HEK293 (cell line): Measurements from ENCODE around the gene HBA1.
"Not testable (repeated sequence)": the region's sequence is repeated elsewhere in the genome, so short reads cannot be mapped to it uniquely, and the experiment has no call there.

Experiments used
- CTCF ChIP-seq: fragments of 450-650 bp; formaldehyde crosslinking; IDR thresholded peaks from 2 replicates; pipeline ENCODE4 v1.5.1; 2016; ENCODE audit warnings: missing biosample characterization, missing genetic modification characterization
- INSM2 ChIP-seq: fragments of 450-650 bp; formaldehyde crosslinking; IDR thresholded peaks from 2 replicates; pipeline ENCODE4 v1.5.1; 2016; ENCODE audit warnings: missing biosample characterization, missing genetic modification characterization
- MYNN ChIP-seq: fragments of 450-650 bp; formaldehyde crosslinking; IDR thresholded peaks from 2 replicates; pipeline ENCODE4 v1.5.1; 2016; ENCODE audit warnings: missing biosample characterization, missing genetic modification characterization, borderline replicate concordance
- REST ChIP-seq: fragments of 450-650 bp; formaldehyde crosslinking; IDR thresholded peaks from 2 replicates; pipeline ENCODE4 v1.5.1; 2016; ENCODE audit warnings: missing biosample characterization, missing genetic modification characterization
- SCRT2 ChIP-seq: fragments of 450-650 bp; formaldehyde crosslinking; IDR thresholded peaks from 2 replicates; pipeline ENCODE4 v1.5.1; 2016; ENCODE audit warnings: missing biosample characterization, missing genetic modification characterization
- ZNF416 ChIP-seq: fragments of 450-650 bp; formaldehyde crosslinking; IDR thresholded peaks from 2 replicates; pipeline ENCODE4 v1.5.1; 2016; ENCODE audit warnings: missing biosample characterization, missing genetic modification characterization
- ZNF549 ChIP-seq: fragments of 450-650 bp; IDR thresholded peaks from 2 replicates; pipeline ENCODE4 v1.5.1; 2018; ENCODE audit warnings: missing biosample characterization, missing genetic modification characterization, mild to moderate bottlenecking, inconsistent platforms, moderate library complexity
- ZNF747 ChIP-seq: fragments of 450-650 bp; formaldehyde crosslinking; IDR thresholded peaks from 2 replicates; pipeline ENCODE4 v1.5.1; 2016; ENCODE audit warnings: missing biosample characterization, missing genetic modification characterization
- TF ChIP-seq, protein P1 (sequence below): fragments of 450-650 bp; formaldehyde crosslinking; IDR thresholded peaks from 2 replicates; pipeline ENCODE4 v1.5.1; 2016; ENCODE audit warnings: missing biosample characterization, missing genetic modification characterization
- TF ChIP-seq, protein P2 (sequence below): fragments of 450-650 bp; formaldehyde crosslinking; IDR thresholded peaks from 2 replicates; pipeline ENCODE4 v1.5.1; 2016; ENCODE audit warnings: missing biosample characterization, missing genetic modification characterization, low read depth

DNA sequence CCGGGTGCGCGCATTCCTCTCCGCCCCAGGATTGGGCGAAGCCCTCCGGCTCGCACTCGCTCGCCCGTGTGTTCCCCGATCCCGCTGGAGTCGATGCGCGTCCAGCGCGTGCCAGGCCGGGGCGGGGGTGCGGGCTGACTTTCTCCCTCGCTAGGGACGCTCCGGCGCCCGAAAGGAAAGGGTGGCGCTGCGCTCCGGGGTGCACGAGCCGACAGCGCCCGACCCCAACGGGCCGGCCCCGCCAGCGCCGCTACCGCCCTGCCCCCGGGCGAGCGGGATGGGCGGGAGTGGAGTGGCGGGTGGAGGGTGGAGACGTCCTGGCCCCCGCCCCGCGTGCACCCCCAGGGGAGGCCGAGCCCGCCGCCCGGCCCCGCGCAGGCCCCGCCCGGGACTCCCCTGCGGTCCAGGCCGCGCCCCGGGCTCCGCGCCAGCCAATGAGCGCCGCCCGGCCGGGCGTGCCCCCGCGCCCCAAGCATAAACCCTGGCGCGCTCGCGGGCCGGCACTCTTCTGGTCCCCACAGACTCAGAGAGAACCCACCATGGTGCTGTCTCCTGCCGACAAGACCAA lies 4.0 kb upstream of the HBA1 start, which contains the start of gene HBA2:
- TF ChIP-seq CTCF; ZNF747 (tag by site-specific recombination); SCRT2 (tag by site-specific recombination); ZNF549 (tag by site-specific recombination); INSM2 (tag by site-specific recombination); MYNN (tag by site-specific recombination); REST (tag by site-specific recombination); ZNF416 (tag by site-specific recombination): not testable (repeated sequence)
- TF ChIP-seq, protein P1, sequence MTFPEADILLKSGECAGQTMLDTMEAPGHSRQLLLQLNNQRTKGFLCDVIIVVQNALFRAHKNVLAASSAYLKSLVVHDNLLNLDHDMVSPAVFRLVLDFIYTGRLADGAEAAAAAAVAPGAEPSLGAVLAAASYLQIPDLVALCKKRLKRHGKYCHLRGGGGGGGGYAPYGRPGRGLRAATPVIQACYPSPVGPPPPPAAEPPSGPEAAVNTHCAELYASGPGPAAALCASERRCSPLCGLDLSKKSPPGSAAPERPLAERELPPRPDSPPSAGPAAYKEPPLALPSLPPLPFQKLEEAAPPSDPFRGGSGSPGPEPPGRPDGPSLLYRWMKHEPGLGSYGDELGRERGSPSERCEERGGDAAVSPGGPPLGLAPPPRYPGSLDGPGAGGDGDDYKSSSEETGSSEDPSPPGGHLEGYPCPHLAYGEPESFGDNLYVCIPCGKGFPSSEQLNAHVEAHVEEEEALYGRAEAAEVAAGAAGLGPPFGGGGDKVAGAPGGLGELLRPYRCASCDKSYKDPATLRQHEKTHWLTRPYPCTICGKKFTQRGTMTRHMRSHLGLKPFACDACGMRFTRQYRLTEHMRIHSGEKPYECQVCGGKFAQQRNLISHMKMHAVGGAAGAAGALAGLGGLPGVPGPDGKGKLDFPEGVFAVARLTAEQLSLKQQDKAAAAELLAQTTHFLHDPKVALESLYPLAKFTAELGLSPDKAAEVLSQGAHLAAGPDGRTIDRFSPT (tag by site-specific recombination): not testable (repeated sequence)
- TF ChIP-seq, protein P2, sequence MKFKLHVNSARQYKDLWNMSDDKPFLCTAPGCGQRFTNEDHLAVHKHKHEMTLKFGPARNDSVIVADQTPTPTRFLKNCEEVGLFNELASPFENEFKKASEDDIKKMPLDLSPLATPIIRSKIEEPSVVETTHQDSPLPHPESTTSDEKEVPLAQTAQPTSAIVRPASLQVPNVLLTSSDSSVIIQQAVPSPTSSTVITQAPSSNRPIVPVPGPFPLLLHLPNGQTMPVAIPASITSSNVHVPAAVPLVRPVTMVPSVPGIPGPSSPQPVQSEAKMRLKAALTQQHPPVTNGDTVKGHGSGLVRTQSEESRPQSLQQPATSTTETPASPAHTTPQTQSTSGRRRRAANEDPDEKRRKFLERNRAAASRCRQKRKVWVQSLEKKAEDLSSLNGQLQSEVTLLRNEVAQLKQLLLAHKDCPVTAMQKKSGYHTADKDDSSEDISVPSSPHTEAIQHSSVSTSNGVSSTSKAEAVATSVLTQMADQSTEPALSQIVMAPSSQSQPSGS: not testable (repeated sequence)
